GM12874 (cell line): Measurements from ENCODE around the gene ZIC5.

Experiments
- CTCF ChIP-seq: IDR thresholded peaks from 2 replicates; pipeline ENCODE4 v1.5.1; 2011; ENCODE audit warnings: low read depth, mild to moderate bottlenecking, control low read depth, low read length, moderate library complexity; ENCODE audit not compliant: insufficient read depth

The ZIC5 gene

GRCh38 chr13:99966064-99966805 is 5.3 kb downstream of the ZIC5 start:
- TF ChIP-seq CTCF: no peak

DNA sequence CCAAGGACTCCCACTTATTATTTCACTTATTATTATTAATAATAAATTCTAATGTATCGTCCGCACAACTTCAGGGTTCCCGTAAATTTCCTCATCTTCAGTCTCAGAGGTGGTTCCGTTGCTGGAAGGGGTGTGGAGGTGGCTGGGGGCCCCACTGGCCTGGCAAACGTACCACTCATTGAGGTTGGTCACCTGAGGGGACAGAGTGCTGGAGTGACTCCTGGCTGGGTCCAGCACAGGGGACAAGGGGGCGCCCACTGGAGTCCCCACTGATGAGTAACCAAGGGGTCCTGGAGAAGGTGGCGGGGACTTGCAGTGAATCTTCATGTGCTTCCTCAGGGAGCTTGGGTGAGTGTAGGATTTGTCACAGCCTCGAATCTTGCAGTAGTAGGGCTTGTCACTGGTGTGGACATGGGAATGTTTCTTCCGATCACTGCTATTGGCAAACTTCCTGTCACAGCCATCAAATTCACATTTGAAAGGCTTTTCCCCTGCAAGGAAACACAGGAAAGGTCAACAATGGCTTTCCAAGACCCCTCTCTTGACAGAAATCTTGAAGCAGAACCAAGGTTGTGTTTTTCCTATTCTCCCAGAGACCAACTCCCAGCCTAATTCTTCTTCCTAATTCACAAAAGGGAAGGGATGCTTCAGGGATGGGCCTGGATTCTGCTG is 6.1 kb downstream of the ZIC5 start:
- no peak for TF ChIP-seq CTCF

- no peak for TF ChIP-seq CTCF
These were observed 7.7 kb downstream of the ZIC5 start for GRCh38 chr13:99963816-99964339.

DNA sequence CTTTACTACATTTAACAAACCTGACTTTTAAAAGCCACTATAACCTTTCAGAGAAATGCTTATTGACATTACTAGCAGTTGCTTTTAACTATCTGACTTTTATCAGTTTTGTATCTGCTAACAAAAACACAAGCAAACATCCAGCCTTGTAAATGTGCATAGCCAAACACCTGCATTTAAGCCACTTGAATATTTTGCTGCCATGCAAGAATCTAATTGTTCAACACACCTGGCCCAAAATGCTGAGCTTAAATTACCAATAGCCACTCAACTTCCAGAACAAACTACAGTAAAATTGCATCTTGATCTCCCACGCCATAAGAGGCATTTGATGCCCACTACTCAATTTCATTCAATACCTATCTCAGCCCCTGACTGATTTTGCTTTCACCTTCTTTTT is 9.3 kb downstream of the ZIC5 start:
- no peak for TF ChIP-seq CTCF

DNA sequence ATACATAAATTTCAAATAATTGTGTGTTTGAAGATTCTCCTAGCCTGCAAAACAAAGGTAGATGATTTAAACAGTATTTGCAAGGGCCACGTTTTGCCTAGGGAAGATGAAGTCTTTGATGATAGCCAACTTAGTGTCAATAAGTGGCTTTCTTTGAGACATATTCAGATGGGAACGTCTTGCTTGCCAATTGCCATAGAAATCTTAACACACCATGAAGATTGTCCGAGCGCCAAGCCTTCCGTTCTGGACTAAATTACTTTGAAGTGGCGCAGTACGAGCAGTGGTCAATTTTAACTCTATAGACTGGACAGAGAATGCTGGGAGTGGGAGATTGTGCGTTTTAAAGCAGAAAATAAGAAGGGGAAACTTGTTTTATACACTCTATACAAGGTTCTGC is 9.9 kb downstream of the ZIC5 start:
- no peak for TF ChIP-seq CTCF

DNA sequence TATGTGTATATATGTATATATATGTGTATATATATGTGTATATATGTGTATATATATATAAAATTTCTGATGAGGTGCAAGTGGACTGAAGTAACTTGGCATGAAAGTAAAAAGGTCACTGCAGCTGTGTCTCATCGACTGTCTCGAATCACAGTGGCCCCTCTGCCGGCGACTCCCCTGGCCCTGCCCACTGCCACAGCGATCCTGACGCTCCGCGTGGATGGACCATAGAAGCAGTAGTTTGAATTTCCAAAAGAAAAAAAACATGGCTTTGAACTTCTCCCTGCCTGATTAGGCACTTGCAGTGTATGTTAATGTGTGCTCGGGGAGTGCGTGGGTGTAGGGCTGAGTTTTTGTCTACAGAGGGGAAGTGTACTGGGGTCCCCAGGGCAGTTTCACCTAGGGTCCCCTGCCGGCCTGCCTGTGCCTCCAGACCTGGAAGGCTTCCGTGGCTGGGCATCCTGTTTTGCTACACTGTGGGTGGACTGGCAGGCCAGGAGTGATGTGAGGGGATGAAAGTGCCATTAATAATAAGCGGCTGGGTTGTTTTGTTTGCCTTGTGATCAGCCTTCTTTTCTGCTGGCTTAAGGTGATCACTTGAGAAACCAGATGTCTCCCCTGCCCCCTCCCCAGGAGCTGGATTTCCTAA is 10.8 kb downstream of the ZIC5 start:
- no peak for TF ChIP-seq CTCF

GRCh38 chr13:99959540-99960230 is 11.9 kb downstream of the ZIC5 start:
- TF ChIP-seq CTCF: no peak
